HEK293 (cell line): ENCODE results near the gene ANKRD52.

ENCODE experiments used
- INSM2 ChIP-seq: fragments of 450-650 bp; formaldehyde crosslinking; IDR thresholded peaks from 2 replicates; pipeline ENCODE4 v1.5.1; 2016; ENCODE audit warnings: missing biosample characterization, missing genetic modification characterization
- KLF1 ChIP-seq: fragments of 450-650 bp; formaldehyde crosslinking; IDR thresholded peaks from 2 replicates; pipeline ENCODE4 v1.5.1; 2016; ENCODE audit warnings: missing biosample characterization, missing genetic modification characterization
- KLF8 ChIP-seq: fragments of 450-650 bp; formaldehyde crosslinking; IDR thresholded peaks from 2 replicates; pipeline ENCODE4 v1.5.1; 2016; ENCODE audit warnings: missing biosample characterization, missing genetic modification characterization
- PATZ1 ChIP-seq: fragments of 450-650 bp; formaldehyde crosslinking; IDR thresholded peaks from 2 replicates; pipeline ENCODE4 v1.5.1; 2016; ENCODE audit warnings: missing biosample characterization, missing genetic modification characterization
- SP7 ChIP-seq: fragments of 450-650 bp; formaldehyde crosslinking; IDR thresholded peaks from 2 replicates; pipeline ENCODE4 v1.5.1; 2016; ENCODE audit warnings: missing biosample characterization, missing genetic modification characterization
- ZBTB11 ChIP-seq: fragments of 450-650 bp; formaldehyde crosslinking; conservative IDR thresholded peaks from 2 replicates; pipeline ENCODE4 v1.5.1; 2016; ENCODE audit warnings: low read depth, missing biosample characterization, missing genetic modification characterization
- ZIC2 ChIP-seq: fragments of 450-650 bp; formaldehyde crosslinking; IDR thresholded peaks from 2 replicates; pipeline ENCODE4 v1.5.1; 2016; ENCODE audit warnings: missing biosample characterization, missing genetic modification characterization
- ZNF2 ChIP-seq: fragments of 450-650 bp; formaldehyde crosslinking; IDR thresholded peaks from 2 replicates; pipeline ENCODE4 v1.5.1; 2016; ENCODE audit warnings: missing biosample characterization, missing genetic modification characterization
- ZNF248 ChIP-seq: fragments of 450-650 bp; formaldehyde crosslinking; IDR thresholded peaks from 2 replicates; pipeline ENCODE4 v1.5.1; 2017; ENCODE audit warnings: missing biosample characterization, missing genetic modification characterization
- ZNF274 ChIP-seq, 2 experiments: fragments of 200-500 bp in 1 of 2; fragments of 450-650 bp in 1 of 2; sonication (Bioruptor generic) in 1 of 2; formaldehyde crosslinking in 1 of 2; IDR thresholded peaks; 2 replicates each; pipeline versions ENCODE4 v1.5.1 to v1.6.1; 2014 to 2016; ENCODE audit warnings: borderline replicate concordance in 1 of 2, inconsistent platforms in 1 of 2, low read length in 1 of 2, missing biosample characterization in 1 of 2, missing genetic modification characterization in 1 of 2
- ZNF341 ChIP-seq: fragments of 450-650 bp; formaldehyde crosslinking; IDR thresholded peaks from 2 replicates; pipeline ENCODE4; 2016; ENCODE audit warnings: low read depth, missing biosample characterization, missing genetic modification characterization
- ZNF366 ChIP-seq: fragments of 450-650 bp; formaldehyde crosslinking; conservative IDR thresholded peaks from 2 replicates; pipeline ENCODE4 v1.5.1; 2016; ENCODE audit warnings: missing biosample characterization, missing genetic modification characterization
- ZNF423 ChIP-seq: fragments of 450-650 bp; formaldehyde crosslinking; IDR thresholded peaks from 2 replicates; pipeline ENCODE4 v1.5.1; 2016; ENCODE audit warnings: missing biosample characterization, missing genetic modification characterization
- ZNF76 ChIP-seq: fragments of 450-650 bp; formaldehyde crosslinking; IDR thresholded peaks from 2 replicates; pipeline ENCODE4; 2016; ENCODE audit warnings: low read depth, missing biosample characterization, missing genetic modification characterization, borderline replicate concordance
- ZNF785 ChIP-seq: fragments of 450-650 bp; formaldehyde crosslinking; IDR thresholded peaks from 2 replicates; pipeline ENCODE4 v1.5.1; 2016; ENCODE audit warnings: missing biosample characterization, missing genetic modification characterization
- ZNF843 ChIP-seq: fragments of 450-650 bp; formaldehyde crosslinking; IDR thresholded peaks from 2 replicates; pipeline ENCODE4 v1.5.1; 2016; ENCODE audit warnings: missing biosample characterization, missing genetic modification characterization
- TF ChIP-seq, protein P1 (sequence below): fragments of 450-650 bp; formaldehyde crosslinking; IDR thresholded peaks from 2 replicates; pipeline ENCODE4 v1.5.1; 2016; ENCODE audit warnings: missing biosample characterization, missing genetic modification characterization, low read depth
- TF ChIP-seq, protein P2 (sequence below): fragments of 450-650 bp; formaldehyde crosslinking; IDR thresholded peaks from 2 replicates; pipeline ENCODE4 v1.5.1; 2017; ENCODE audit warnings: missing biosample characterization, missing genetic modification characterization
- TF ChIP-seq, protein P3 (sequence below): fragments of 450-650 bp; formaldehyde crosslinking; IDR thresholded peaks from 2 replicates; pipeline ENCODE4 v1.5.1; 2016; ENCODE audit warnings: missing biosample characterization, missing genetic modification characterization
- TF ChIP-seq, protein P4 (sequence below): fragments of 450-650 bp; formaldehyde crosslinking; IDR thresholded peaks from 2 replicates; pipeline ENCODE4 v1.5.1; 2016; ENCODE audit warnings: missing biosample characterization, missing genetic modification characterization

Gene ANKRD52

DNA sequence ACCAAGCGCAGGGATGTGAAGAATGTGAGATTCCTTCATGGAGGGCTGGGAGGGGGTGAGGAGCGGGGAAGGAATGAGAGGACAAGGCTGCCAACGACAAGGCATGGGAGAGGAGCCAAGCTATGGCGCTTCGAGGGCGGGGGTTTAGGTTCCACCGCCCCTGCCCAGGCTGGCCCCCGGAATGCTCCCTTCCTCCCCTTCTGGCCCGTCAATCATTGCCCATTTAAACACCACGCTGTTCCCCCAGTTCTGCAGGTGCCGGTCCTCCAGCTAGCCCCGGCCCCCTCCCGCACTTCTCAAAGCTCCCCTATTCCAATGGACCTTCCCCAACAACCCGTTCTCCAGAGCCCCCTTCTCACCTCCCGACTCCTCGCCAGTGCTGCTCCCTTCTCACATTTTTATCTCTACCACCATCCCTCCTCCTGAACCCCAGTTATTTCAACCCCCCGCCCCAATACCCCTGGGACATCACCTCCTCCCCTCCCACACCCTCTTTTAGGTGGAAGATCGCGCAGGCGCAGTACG lies 36.9 kb downstream of the ANKRD52 start (continued):
- TF ChIP-seq, protein P1, sequence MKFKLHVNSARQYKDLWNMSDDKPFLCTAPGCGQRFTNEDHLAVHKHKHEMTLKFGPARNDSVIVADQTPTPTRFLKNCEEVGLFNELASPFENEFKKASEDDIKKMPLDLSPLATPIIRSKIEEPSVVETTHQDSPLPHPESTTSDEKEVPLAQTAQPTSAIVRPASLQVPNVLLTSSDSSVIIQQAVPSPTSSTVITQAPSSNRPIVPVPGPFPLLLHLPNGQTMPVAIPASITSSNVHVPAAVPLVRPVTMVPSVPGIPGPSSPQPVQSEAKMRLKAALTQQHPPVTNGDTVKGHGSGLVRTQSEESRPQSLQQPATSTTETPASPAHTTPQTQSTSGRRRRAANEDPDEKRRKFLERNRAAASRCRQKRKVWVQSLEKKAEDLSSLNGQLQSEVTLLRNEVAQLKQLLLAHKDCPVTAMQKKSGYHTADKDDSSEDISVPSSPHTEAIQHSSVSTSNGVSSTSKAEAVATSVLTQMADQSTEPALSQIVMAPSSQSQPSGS = no peak
- TF ChIP-seq ZNF76 (tag by site-specific recombination) (peak; percentile 44; the same call in 1 of the 2 replicates), INSM2 (0 out of 2 replicates have a peak, but pooled peaks have one; percentile 42), ZNF843 (tag by site-specific recombination) (0 out of 2 replicates have a peak, but pooled peaks have one; percentile 8), ZNF341 (peak; percentile 94), ZNF248 (tag by site-specific recombination) (no peak), SP7 (tag by site-specific recombination) (peak; percentile 39), ZIC2 (0 out of 2 replicates have a peak, but pooled peaks have one; percentile 10), ZBTB11 (tag by site-specific recombination) (no peak), ZNF785 (tag by site-specific recombination) (0 out of 2 replicates have a peak, but pooled peaks have one; percentile 24), PATZ1 (tag by site-specific recombination) (peak; percentile 99), ZNF423 (peak; percentile 65; the same call in 1 of the 2 replicates), ZNF366 (tag by site-specific recombination) (peak; percentile 56; the same call in 1 of the 2 replicates), KLF8 (tag by site-specific recombination) (peak; percentile 67), ZNF274 (IDR thresholded peaks at IDR 0.05; ENCODE audit: low read length) (no peak), ZNF274 (tag by site-specific recombination; IDR thresholded peaks at IDR 0.05; ENCODE audit: borderline replicate concordance) (no peak), ZNF2 (tag by site-specific recombination) (peak; percentile 44; the same call in 1 of the 2 replicates), KLF1 (tag by site-specific recombination) (peak; percentile 68)
- TF ChIP-seq, protein P2, sequence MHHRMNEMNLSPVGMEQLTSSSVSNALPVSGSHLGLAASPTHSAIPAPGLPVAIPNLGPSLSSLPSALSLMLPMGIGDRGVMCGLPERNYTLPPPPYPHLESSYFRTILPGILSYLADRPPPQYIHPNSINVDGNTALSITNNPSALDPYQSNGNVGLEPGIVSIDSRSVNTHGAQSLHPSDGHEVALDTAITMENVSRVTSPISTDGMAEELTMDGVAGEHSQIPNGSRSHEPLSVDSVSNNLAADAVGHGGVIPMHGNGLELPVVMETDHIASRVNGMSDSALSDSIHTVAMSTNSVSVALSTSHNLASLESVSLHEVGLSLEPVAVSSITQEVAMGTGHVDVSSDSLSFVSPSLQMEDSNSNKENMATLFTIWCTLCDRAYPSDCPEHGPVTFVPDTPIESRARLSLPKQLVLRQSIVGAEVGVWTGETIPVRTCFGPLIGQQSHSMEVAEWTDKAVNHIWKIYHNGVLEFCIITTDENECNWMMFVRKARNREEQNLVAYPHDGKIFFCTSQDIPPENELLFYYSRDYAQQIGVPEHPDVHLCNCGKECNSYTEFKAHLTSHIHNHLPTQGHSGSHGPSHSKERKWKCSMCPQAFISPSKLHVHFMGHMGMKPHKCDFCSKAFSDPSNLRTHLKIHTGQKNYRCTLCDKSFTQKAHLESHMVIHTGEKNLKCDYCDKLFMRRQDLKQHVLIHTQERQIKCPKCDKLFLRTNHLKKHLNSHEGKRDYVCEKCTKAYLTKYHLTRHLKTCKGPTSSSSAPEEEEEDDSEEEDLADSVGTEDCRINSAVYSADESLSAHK = 0 out of 2 replicates have a peak, but pooled peaks have one; percentile 9
- TF ChIP-seq, protein P3, sequence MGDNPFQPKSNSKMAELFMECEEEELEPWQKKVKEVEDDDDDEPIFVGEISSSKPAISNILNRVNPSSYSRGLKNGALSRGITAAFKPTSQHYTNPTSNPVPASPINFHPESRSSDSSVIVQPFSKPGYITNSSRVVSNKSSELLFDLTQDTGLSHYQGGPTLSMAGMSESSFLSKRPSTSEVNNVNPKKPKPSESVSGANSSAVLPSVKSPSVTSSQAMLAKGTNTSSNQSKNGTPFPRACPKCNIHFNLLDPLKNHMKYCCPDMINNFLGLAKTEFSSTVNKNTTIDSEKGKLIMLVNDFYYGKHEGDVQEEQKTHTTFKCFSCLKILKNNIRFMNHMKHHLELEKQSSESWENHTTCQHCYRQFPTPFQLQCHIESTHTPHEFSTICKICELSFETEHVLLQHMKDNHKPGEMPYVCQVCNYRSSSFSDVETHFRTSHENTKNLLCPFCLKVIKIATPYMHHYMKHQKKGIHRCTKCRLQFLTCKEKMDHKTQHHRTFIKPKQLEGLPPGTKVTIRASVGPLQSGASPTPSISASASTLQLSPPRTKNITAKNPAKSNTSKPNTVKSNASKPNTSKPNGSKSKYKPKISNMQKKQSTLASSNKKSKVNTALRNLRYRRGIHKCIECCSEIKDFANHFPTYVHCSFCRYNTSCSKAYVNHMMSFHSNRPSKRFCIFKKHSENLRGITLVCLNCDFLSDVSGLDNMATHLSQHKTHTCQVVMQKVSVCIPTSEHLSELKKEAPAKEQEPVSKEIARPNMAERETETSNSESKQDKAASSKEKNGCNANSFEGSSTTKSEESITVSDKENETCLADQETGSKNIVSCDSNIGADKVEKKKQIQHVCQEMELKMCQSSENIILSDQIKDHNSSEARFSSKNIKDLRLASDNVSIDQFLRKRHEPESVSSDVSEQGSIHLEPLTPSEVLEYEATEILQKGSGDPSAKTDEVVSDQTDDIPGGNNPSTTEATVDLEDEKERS (tag by site-specific recombination) = 0 out of 2 replicates have a peak, but pooled peaks have one; percentile 11
- TF ChIP-seq, protein P4, sequence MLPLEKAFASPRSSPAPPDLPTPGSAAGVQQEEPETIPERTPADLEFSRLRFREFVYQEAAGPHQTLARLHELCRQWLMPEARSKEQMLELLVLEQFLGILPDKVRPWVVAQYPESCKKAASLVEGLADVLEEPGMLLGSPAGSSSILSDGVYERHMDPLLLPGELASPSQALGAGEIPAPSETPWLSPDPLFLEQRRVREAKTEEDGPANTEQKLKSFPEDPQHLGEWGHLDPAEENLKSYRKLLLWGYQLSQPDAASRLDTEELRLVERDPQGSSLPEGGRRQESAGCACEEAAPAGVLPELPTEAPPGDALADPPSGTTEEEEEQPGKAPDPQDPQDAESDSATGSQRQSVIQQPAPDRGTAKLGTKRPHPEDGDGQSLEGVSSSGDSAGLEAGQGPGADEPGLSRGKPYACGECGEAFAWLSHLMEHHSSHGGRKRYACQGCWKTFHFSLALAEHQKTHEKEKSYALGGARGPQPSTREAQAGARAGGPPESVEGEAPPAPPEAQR (tag by site-specific recombination) = 0 out of 2 replicates have a peak, but pooled peaks have one; percentile 51
